K562 (cell line): ENCODE data around the gene ARHGAP42. TPM values are rescaled to one million over a fixed set of nuclear protein-coding genes. Genes with fewer than 3 reads are reported as not detected.

Experiments used
- NCOA6 ChIP-seq: fragments of 450-650 bp; IDR thresholded peaks from 2 replicates; pipeline ENCODE4 v1.6.1; 2017; ENCODE audit warnings: mild to moderate bottlenecking
- POLR3A ChIP-seq: IDR thresholded peaks from 2 replicates; pipeline ENCODE4 v1.6.1; 2011; ENCODE audit warnings: borderline replicate concordance, mild to moderate bottlenecking, moderate library complexity; ENCODE audit not compliant: insufficient read length, insufficient read depth; ENCODE audit errors: extremely low read depth
- polyA plus RNA-seq, 8 experiments: library from polyadenylated mRNA; depleted of rRNA in 4 of 8; stranded (reverse) in 5 of 8; unstranded in 3 of 8; fragments of >200 nt; fragmentation: Nextera tagmentation in 2 of 8; fragmentation: Illumina TruSeq in 1 of 8; extraction: Ambion mirVana in 2 of 8; extraction: Trizol in 1 of 8; gene quantifications; 2 replicates each; pipeline versions ENCODE4 v1.2.1 to v1.2.3, GENCODE V29; 2011 to 2014; ENCODE audit warnings: inconsistent platforms in 1 of 8, missing spikeins in 1 of 8
- total RNA-seq, 7 experiments: library from RNA; depleted of rRNA in 6 of 7; stranded (reverse); fragments of >200 nt in 6 of 7; fragmentation: Illumina TruSeq in 2 of 7; extraction: Trizol in 2 of 7; gene quantifications; 2 replicates each; pipeline versions ENCODE4 v1.2.1 to v1.2.3, GENCODE V29; 2011 to 2021; ENCODE audit warnings: low replicate concordance in 1 of 7
- TF ChIP-seq, protein P1 (sequence below), 2 experiments: fragments of 450-650 bp; formaldehyde crosslinking in 1 of 2; IDR thresholded peaks; 2 replicates each; pipeline versions ENCODE4 v1.4.0 to v1.6.1; 2014 to 2020; ENCODE audit warnings: mild to moderate bottlenecking in 2 of 2, borderline replicate concordance in 1 of 2, low read depth in 1 of 2

ARHGAP42 gene
- total and polyA plus RNA-seq, 9 of the 15 experiments (the other 6 are each of a cell fraction or from before 2014, with no cell fraction given), result 0.95 to 6.1 (median 2.4) TPM

DNA sequence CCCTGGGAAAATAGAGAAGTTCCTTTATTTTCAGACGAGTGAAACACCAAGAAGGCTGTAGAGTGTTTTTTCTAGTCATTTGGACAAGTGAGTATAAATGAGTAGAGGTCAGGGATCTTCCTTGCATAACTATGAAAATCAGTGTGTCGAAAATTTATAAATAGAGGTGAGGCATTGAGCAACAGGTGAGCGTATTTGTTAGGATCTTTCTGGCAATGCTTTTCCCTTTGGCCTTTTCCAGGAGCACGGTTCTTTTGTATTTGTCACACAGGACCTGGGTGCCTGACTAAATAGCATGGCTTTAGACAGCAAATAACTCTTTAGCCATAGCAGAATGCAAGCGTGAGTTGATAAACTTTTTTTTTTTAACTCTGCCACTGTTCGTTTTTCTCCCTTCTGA lies 19.6 kb upstream of the ARHGAP42 start (continued):
- TF ChIP-seq, protein P1, sequence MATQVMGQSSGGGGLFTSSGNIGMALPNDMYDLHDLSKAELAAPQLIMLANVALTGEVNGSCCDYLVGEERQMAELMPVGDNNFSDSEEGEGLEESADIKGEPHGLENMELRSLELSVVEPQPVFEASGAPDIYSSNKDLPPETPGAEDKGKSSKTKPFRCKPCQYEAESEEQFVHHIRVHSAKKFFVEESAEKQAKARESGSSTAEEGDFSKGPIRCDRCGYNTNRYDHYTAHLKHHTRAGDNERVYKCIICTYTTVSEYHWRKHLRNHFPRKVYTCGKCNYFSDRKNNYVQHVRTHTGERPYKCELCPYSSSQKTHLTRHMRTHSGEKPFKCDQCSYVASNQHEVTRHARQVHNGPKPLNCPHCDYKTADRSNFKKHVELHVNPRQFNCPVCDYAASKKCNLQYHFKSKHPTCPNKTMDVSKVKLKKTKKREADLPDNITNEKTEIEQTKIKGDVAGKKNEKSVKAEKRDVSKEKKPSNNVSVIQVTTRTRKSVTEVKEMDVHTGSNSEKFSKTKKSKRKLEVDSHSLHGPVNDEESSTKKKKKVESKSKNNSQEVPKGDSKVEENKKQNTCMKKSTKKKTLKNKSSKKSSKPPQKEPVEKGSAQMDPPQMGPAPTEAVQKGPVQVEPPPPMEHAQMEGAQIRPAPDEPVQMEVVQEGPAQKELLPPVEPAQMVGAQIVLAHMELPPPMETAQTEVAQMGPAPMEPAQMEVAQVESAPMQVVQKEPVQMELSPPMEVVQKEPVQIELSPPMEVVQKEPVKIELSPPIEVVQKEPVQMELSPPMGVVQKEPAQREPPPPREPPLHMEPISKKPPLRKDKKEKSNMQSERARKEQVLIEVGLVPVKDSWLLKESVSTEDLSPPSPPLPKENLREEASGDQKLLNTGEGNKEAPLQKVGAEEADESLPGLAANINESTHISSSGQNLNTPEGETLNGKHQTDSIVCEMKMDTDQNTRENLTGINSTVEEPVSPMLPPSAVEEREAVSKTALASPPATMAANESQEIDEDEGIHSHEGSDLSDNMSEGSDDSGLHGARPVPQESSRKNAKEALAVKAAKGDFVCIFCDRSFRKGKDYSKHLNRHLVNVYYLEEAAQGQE (IDR thresholded peaks at IDR 0.05; ENCODE audit: borderline replicate concordance), result no peak
- TF ChIP-seq, protein P1 (CRISPR knock-in tag; IDR thresholded peaks at IDR 0.05; ENCODE audit: low read depth), result no peak
- TF ChIP-seq NCOA6 (no peak), POLR3A (no peak)
